HEK293 (cell line): ENCODE measurements around the gene ZFAND2B.

Experiments used
- CTCF ChIA-PET: fragments of 350-600 bp; formaldehyde crosslinking; extraction: SDS; loops from one replicate; lab custom pipeline; 2021; ENCODE audit warnings: antibody characterized with exemption; lab: Yijun Ruan, JAX
- POLR2A ChIA-PET: fragments of 300-600 bp; formaldehyde crosslinking; extraction: SDS; loops from one replicate; lab custom pipeline; 2020; ENCODE audit warnings: antibody characterized with exemption, inconsistent platforms; lab: Yijun Ruan, JAX
- H3K27ac ChIP-seq: fragments of 200-500 bp; sonication (Bioruptor generic); 2 replicates; pipeline ENCODE4 v1.5.1; 2014; ENCODE audit warnings: low read depth, low read length, control low read depth, inconsistent platforms; ENCODE audit errors: extremely low read depth
- H3K36me3 ChIP-seq, 2 experiments: fragments of 200-500 bp in 1 of 2; sonication (Bioruptor generic) in 1 of 2; 1 replicate in 1 of 2; 2 replicates in 1 of 2; pipeline ENCODE4 v1.5.1; 2014 to 2017; ENCODE audit warnings: inconsistent platforms in 2 of 2, low read length in 2 of 2; ENCODE audit not compliant: control insufficient read depth in 2 of 2, insufficient read depth in 1 of 2
- H3K4me1 ChIP-seq: fragments of 200-500 bp; sonication (Bioruptor generic); 2 replicates; pipeline ENCODE4 v1.5.1; 2014; ENCODE audit warnings: mild to moderate bottlenecking, low read length, inconsistent platforms; ENCODE audit not compliant: control insufficient read depth, insufficient read depth
- H3K4me3 ChIP-seq: 2 replicates; pipeline ENCODE4 v1.5.1; 2011; ENCODE audit warnings: low read depth, mild to moderate bottlenecking, control low read depth, low read length, moderate library complexity
- H3K9me3 ChIP-seq: fragments of 200-500 bp; sonication (Bioruptor generic); 2 replicates; pipeline ENCODE4 v1.5.1; 2014; ENCODE audit warnings: low read depth, low read length, inconsistent platforms; ENCODE audit not compliant: control insufficient read depth, insufficient read depth
- ATF2 ChIP-seq: fragments of 450-650 bp; formaldehyde crosslinking; IDR thresholded peaks from 2 replicates; pipeline ENCODE4 v1.5.1; 2016; ENCODE audit warnings: missing biosample characterization, missing genetic modification characterization, low read depth
- FEZF1 ChIP-seq: fragments of 450-650 bp; formaldehyde crosslinking; IDR thresholded peaks from 2 replicates; pipeline ENCODE4 v1.5.1; 2016; ENCODE audit warnings: missing biosample characterization, missing genetic modification characterization
- KLF17 ChIP-seq: fragments of 450-650 bp; formaldehyde crosslinking; IDR thresholded peaks from 2 replicates; pipeline ENCODE4 v1.5.1; 2016; ENCODE audit warnings: missing biosample characterization, missing genetic modification characterization
- KLF9 ChIP-seq: fragments of 450-650 bp; formaldehyde crosslinking; IDR thresholded peaks from 2 replicates; pipeline ENCODE4 v1.5.1; 2016; ENCODE audit warnings: missing biosample characterization, missing genetic modification characterization, low read depth
- OSR2 ChIP-seq: fragments of 450-650 bp; formaldehyde crosslinking; IDR thresholded peaks from 2 replicates; pipeline ENCODE4 v1.5.1; 2016; ENCODE audit warnings: missing biosample characterization, missing genetic modification characterization
- SP2 ChIP-seq: fragments of 450-650 bp; formaldehyde crosslinking; IDR thresholded peaks from 2 replicates; pipeline ENCODE4 v1.5.1; 2016; ENCODE audit warnings: missing biosample characterization, missing genetic modification characterization
- SP3 ChIP-seq: fragments of 450-650 bp; formaldehyde crosslinking; IDR thresholded peaks from 2 replicates; pipeline ENCODE4 v1.5.1; 2016; ENCODE audit warnings: missing biosample characterization, missing genetic modification characterization
- SP7 ChIP-seq: fragments of 450-650 bp; formaldehyde crosslinking; IDR thresholded peaks from 2 replicates; pipeline ENCODE4 v1.5.1; 2016; ENCODE audit warnings: missing biosample characterization, missing genetic modification characterization
- WT1 ChIP-seq: fragments of 450-650 bp; formaldehyde crosslinking; IDR thresholded peaks from 2 replicates; pipeline ENCODE4 v1.5.1; 2016; ENCODE audit warnings: missing biosample characterization, missing genetic modification characterization
- ZBTB17 ChIP-seq: fragments of 450-650 bp; formaldehyde crosslinking; IDR thresholded peaks from 2 replicates; pipeline ENCODE4 v1.5.1; 2016; ENCODE audit warnings: missing biosample characterization, missing genetic modification characterization
- ZBTB21 ChIP-seq: fragments of 450-650 bp; formaldehyde crosslinking; IDR thresholded peaks from 2 replicates; pipeline ENCODE4 v1.5.1; 2017; ENCODE audit warnings: missing biosample characterization, missing genetic modification characterization
- ZBTB48 ChIP-seq: fragments of 450-650 bp; formaldehyde crosslinking; IDR thresholded peaks from 2 replicates; pipeline ENCODE4 v1.5.1; 2016; ENCODE audit warnings: missing biosample characterization, missing genetic modification characterization
- ZFHX2 ChIP-seq: fragments of 450-650 bp; formaldehyde crosslinking; conservative IDR thresholded peaks from 2 replicates; pipeline ENCODE4 v1.5.1; 2016; ENCODE audit warnings: missing biosample characterization, missing genetic modification characterization
- ZNF18 ChIP-seq: fragments of 450-650 bp; formaldehyde crosslinking; IDR thresholded peaks from 2 replicates; pipeline ENCODE4 v1.5.1; 2016; ENCODE audit warnings: missing biosample characterization, missing genetic modification characterization
- ZNF302 ChIP-seq: fragments of 450-650 bp; formaldehyde crosslinking; IDR thresholded peaks from 2 replicates; pipeline ENCODE4 v1.5.1; 2016; ENCODE audit warnings: missing biosample characterization, missing genetic modification characterization, low read depth
- ZNF521 ChIP-seq: fragments of 450-650 bp; formaldehyde crosslinking; IDR thresholded peaks from 2 replicates; pipeline ENCODE4 v1.5.1; 2017; ENCODE audit warnings: missing biosample characterization, mild to moderate bottlenecking, missing genetic modification characterization
- ZNF529 ChIP-seq: fragments of 450-650 bp; formaldehyde crosslinking; IDR thresholded peaks from 2 replicates; pipeline ENCODE4 v1.5.1; 2017; ENCODE audit warnings: missing genetic modification characterization, missing biosample characterization; ENCODE audit not compliant: insufficient replicate concordance
- ZNF530 ChIP-seq: fragments of 450-650 bp; formaldehyde crosslinking; IDR thresholded peaks from 2 replicates; pipeline ENCODE4 v1.5.1; 2016; ENCODE audit warnings: low read depth, missing biosample characterization, missing genetic modification characterization
- ZNF600 ChIP-seq: fragments of 450-650 bp; formaldehyde crosslinking; IDR thresholded peaks from 2 replicates; pipeline ENCODE4 v1.5.1; 2016; ENCODE audit warnings: missing biosample characterization, missing genetic modification characterization
- ZNF621 ChIP-seq: fragments of 450-650 bp; formaldehyde crosslinking; IDR thresholded peaks from 2 replicates; pipeline ENCODE4 v1.5.1; 2017; ENCODE audit warnings: missing biosample characterization, missing genetic modification characterization
- ZNF629 ChIP-seq: fragments of 450-650 bp; formaldehyde crosslinking; IDR thresholded peaks from 2 replicates; pipeline ENCODE4 v1.5.1; 2017; ENCODE audit warnings: missing biosample characterization, missing genetic modification characterization
- ZNF660 ChIP-seq: fragments of 450-650 bp; IDR thresholded peaks from 2 replicates; pipeline ENCODE4 v1.5.1; 2018; ENCODE audit warnings: missing biosample characterization, mild to moderate bottlenecking, missing genetic modification characterization
- ZNF707 ChIP-seq: fragments of 450-650 bp; formaldehyde crosslinking; IDR thresholded peaks from 2 replicates; pipeline ENCODE4 v1.5.1; 2016; ENCODE audit warnings: missing biosample characterization, missing genetic modification characterization
- ZSCAN16 ChIP-seq: fragments of 450-650 bp; formaldehyde crosslinking; IDR thresholded peaks from 2 replicates; pipeline ENCODE4 v1.5.1; 2016; ENCODE audit warnings: missing biosample characterization, missing genetic modification characterization

Gene ZFAND2B

GRCh38 chr2:219247678-219248642, 41.4 kb downstream of the ZFAND2B start:
- no peak overlapping the region for H3K27ac ChIP-seq
- CTCF ChIA-PET, result interaction anchor here (0.7 to 6.2 kb wide), 4 partner anchors 28 to 155 kb away, joined by 3 to 83 read pairs (median 22); partner anchors contain the start of gene DNAJB2
- H3K36me3 ChIP-seq, result peaks cover 0 to 34% of the 10 kb centered on the region in 2 experiments; a peak in 1 of 3 replicates
- no peaks in the 10 kb centered on the region for H3K9me3 ChIP-seq
- POLR2A ChIA-PET, result interaction anchor here (0.6 to 3.3 kb wide), 8 partner anchors 8 to 262 kb away, joined by 3 to 17 read pairs (median 6); partner anchors contain the start of genes CNPPD1 and DNAJB2
- H3K4me1 ChIP-seq, result peaks cover 10% of the 10 kb centered on the region
- no peak overlapping the region for H3K4me3 ChIP-seq
- TF ChIP-seq ZNF302 (tag by site-specific recombination) (no peak), SP3 (tag by site-specific recombination) (no peak)

GRCh38 chr2:219248845-219249202, 42.2 kb downstream of the ZFAND2B start:
- peaks cover 0 to 34% of the 10 kb centered on the region in 2 experiments; a peak in 1 of 3 replicates for H3K36me3 ChIP-seq
- TF ChIP-seq FEZF1 (tag by site-specific recombination) (no peak), ZNF529 (tag by site-specific recombination) (no peak), ZNF621 (tag by site-specific recombination) (no peak), ZNF18 (no peak), ZSCAN16 (tag by site-specific recombination) (no peak)
- no peak overlapping the region for H3K4me3 ChIP-seq
- ChIA-PET POLR2A (interaction anchor here (0.9 to 3.3 kb wide), 9 partner anchors 9 to 72 kb away, joined by 3 to 17 read pairs (median 4); partner anchors contain the start of genes ANKZF1, ATG9A, CNPPD1 and DNAJB2), CTCF (interaction anchor here (0.6 to 6.2 kb wide), 4 partner anchors 27 to 181 kb away, joined by 3 to 83 read pairs (median 22); partner anchors contain the start of gene DNAJB2)
- H3K27ac ChIP-seq, result no peak overlapping the region; the same call in 1 of the 2 replicates
- H3K4me1 ChIP-seq, result peaks cover 10% of the 10 kb centered on the region
- H3K9me3 ChIP-seq, result no peaks in the 10 kb centered on the region

GRCh38 chr2:219249203-219249980, 42.8 kb downstream of the ZFAND2B start:
- H3K9me3 ChIP-seq, result no peaks in the 10 kb centered on the region
- H3K4me1 ChIP-seq, result peaks cover 10% of the 10 kb centered on the region
- H3K36me3 ChIP-seq, result peaks cover 0 to 34% of the 10 kb centered on the region in 2 experiments; a peak in 1 of 3 replicates
- ChIA-PET CTCF (interaction anchor here (0.6 to 6.2 kb wide), 4 partner anchors 27 to 180 kb away, joined by 3 to 83 read pairs (median 21); partner anchors contain the start of gene DNAJB2), POLR2A (interaction anchor here (0.8 to 3.3 kb wide), 12 partner anchors 9 to 73 kb away, joined by 3 to 17 read pairs (median 4); partner anchors contain the start of genes ANKZF1, ATG9A, CNPPD1 and DNAJB2)
- H3K27ac ChIP-seq, result no peak overlapping the region; the same call in 1 of the 2 replicates
- H3K4me3 ChIP-seq, result no peak overlapping the region
- TF ChIP-seq ZBTB21, result peak; percentile 88
- TF ChIP-seq ATF2, result 0 out of 2 replicates have a peak, but pooled peaks have one; percentile 30
- peak; percentile 94 for TF ChIP-seq ZBTB48 (tag by site-specific recombination)
- TF ChIP-seq ZFHX2, result 0 out of 2 replicates have a peak, but pooled peaks have one; percentile 14
- TF ChIP-seq ZNF600 (tag by site-specific recombination), result 0 out of 2 replicates have a peak, but pooled peaks have one; percentile 31
- peak; percentile 44; the same call in 1 of the 2 replicates for TF ChIP-seq ZNF660 (tag by site-specific recombination)
- peak; percentile 64 for TF ChIP-seq OSR2 (tag by site-specific recombination)
- 0 out of 2 replicates have a peak, but pooled peaks have one; percentile 18 for TF ChIP-seq WT1 (tag by site-specific recombination)
- peak; percentile 86 for TF ChIP-seq FEZF1 (tag by site-specific recombination)
- TF ChIP-seq ZNF530 (tag by site-specific recombination), result peak; percentile 98
- no peak for TF ChIP-seq ZNF707 (tag by site-specific recombination)
- TF ChIP-seq SP7 (tag by site-specific recombination), result peak; percentile 70
- TF ChIP-seq ZNF521 (tag by site-specific recombination), result no peak
- peak; percentile 63 for TF ChIP-seq ZBTB17 (tag by site-specific recombination)
- peak; percentile 27; the same call in 1 of the 2 replicates for TF ChIP-seq SP2 (tag by site-specific recombination)
- TF ChIP-seq ZNF629, result peak; percentile 95
- no peak for TF ChIP-seq KLF9 (tag by site-specific recombination)
- peak; percentile 71; the same call in 1 of the 2 replicates for TF ChIP-seq KLF17 (tag by site-specific recombination)
